ENCODE data around the gene TSACC.

TSACC gene

DNA sequence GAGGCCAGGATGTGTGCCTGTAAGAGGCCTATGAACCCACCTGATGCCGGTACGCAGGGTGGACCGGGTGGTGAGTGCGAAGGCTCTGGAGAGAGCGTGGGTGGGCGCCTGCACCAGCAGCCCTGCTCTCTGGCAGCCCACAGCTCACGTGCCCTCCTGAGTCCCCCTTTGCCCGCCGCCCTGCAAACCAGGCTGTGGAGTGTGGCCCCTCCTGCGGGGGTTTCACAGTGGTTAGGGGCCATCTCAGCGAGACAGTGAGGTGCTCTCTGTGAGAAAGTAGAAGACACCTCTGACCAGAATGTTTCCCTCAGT lies 53.0 kb downstream of the TSACC start:
- TF ChIP-seq GATA2 (IDR thresholded peaks at IDR 0.05; ENCODE audit: low read depth, low read length), result no peak
- TF ChIP-seq GATA3 (IDR thresholded peaks at IDR 0.05; ENCODE audit: low read depth, low read length), result no peak

DNA sequence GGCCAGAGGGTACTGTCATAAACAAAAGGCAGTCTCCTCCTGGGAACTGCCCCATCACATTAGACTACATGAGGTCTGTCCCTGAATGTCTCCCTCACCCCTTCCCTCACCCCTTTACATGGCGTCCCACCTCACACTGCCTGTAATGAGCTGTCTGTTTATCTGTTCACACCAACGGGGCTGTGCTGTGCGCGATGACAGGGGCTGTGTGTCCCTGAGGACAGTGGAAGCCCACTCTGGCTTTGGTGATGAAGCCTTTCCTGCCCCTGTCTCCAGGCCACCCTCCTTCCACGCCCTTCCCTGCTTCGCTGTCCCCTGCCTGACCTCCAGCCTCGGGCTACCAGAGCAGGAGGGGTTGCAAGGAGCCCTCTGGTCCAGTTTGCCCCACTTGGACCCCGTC lies 53.4 kb downstream of the TSACC start:
- TF ChIP-seq GATA2 (IDR thresholded peaks at IDR 0.05; ENCODE audit: low read depth, low read length) (no peak), GATA3 (IDR thresholded peaks at IDR 0.05; ENCODE audit: low read depth, low read length) (no peak)

DNA sequence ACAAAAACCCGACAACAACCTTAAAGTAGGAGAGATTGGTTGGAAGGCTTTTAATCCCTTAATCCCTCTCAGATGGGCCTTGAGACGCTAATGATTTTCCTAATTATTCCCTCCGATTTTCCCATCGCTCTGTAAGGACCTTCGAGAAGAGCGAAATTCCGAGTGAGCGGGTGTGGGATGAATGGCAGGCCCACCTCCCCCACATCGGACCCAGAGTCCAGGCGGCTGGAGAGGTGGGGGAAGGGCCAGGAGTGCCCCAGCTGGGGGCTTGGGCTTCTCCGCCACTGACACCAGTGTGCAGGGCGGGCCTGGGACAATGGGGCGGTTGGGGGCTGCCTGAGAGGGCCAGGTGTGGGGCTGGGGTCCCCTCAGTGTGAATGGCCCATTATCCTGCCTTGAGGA lies 54.1 kb downstream of the TSACC start:
- TF ChIP-seq GATA3 (IDR thresholded peaks at IDR 0.05; ENCODE audit: low read depth, low read length), result no peak
- TF ChIP-seq GATA2 (IDR thresholded peaks at IDR 0.05; ENCODE audit: low read depth, low read length), result no peak

DNA sequence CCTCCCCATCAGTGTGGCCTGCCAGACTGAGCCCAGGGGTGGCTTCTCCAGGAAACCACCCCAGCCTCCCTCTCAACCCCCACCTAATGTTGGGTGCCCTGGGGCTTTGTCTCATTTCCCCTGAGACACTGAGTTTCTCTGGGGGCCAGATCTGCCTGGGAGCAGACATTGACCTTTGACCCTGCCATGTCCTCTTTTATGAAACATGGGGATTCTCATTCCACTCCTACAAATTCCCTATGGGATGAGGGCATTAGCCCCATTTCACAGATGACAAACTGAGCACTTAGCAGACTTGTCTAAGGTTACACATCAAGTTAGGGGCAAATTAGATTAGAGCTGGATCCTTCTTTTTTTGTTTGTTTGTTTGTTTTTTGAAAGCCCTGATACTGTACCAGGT lies 54.8 kb downstream of the TSACC start:
- no peak for TF ChIP-seq GATA2 (IDR thresholded peaks at IDR 0.05; ENCODE audit: low read depth, low read length)

DNA sequence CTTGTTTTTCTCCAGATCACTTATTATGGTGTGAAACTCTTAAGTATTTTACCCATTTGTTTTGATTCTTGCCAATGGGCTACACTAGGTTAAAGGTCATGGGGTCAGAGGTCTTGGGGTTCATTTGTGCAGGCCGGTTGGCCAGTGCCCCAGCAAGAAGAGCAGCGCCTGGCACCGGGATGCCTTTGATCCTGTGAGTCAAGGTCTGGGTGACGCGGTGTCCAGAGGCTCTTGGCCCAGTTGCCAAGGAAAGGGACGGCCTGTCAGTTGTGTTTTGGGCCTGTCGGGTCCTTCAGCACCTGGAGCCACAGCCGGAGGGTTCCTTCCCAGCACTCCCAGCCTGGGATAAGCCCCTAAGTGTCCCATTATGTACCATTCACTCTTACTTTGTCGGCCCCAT lies 55.8 kb downstream of the TSACC start:
- TF ChIP-seq GATA2 (IDR thresholded peaks at IDR 0.05; ENCODE audit: low read depth, low read length) (no peak), GATA3 (IDR thresholded peaks at IDR 0.05; ENCODE audit: low read depth, low read length) (no peak)

DNA sequence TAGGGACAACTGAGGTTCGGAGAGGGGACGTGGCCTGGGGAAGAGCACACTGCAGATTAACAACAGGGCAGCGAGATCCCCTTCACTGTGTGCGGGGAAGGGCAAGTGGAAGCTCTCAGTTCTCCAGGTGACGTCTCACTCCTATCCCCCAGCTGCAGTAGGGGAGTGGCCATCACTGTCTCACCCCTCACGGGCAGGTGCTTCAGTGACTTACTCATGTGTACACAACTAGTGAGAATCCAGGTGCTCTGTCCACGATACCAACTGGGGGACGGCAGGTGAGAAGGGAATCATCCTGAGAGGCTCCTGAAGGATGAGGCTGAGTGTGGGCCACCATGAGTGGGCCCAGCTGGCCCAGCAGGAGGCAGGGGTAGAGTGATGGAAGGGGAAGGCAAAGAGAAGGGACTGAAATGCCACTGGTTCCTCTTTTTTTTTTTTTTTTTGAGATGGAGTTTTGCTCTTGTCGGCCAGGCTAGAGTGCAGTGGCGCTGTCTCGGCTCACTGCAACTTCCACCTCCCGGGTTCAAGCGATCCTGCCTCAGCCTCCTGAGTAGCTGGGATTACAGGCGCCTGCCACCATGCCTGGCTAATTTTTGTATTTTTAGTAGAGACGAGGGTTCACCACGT lies 56.6 kb downstream of the TSACC start:
- TF ChIP-seq GATA3 (IDR thresholded peaks at IDR 0.05; ENCODE audit: low read depth, low read length) (no peak), GATA2 (IDR thresholded peaks at IDR 0.05; ENCODE audit: low read depth, low read length) (no peak)
